ENCODE data around the gene RBM28.

The RBM28 gene

GRCh38 chr7:128257458-128257857, 86.2 kb downstream of the RBM28 start:
- DNase-seq = no peak

DNA sequence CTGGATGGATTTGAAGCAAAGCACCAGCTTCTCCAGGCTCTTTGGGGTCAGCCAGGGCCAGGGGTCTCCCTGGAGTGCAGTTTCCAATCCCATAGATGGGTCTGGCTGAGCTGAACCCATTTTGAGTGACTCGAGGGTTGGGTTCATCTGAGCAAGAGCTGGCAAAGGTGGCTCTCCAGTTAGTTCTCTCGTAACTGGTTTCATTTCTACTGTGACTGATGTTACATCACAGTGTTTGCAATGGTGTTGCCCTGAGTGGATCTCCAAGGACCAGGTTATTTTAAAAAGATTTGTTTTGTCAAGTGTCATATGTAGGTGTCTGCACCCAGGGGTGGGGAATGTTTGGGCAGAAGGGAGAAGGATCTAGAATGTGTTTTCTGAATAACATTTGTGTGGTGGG, 88.4 kb downstream of the RBM28 start:
- DNase-seq = no peak

GRCh38 chr7:128254470-128254869, 89.2 kb downstream of the RBM28 start:
- no peak for DNase-seq

- DNase-seq = no peak
These were observed 90.0 kb downstream of the RBM28 start for GRCh38 chr7:128253701-128254100.

- no peak for DNase-seq
These were observed 92.4 kb downstream of the RBM28 start for GRCh38 chr7:128251337-128251736.
